HG03103 (cell line): ENCODE measurements around the gene PDXDC1.
"Not testable (repeated sequence)": the region's sequence is repeated elsewhere in the genome, so short reads cannot be mapped to it uniquely, and the experiment has no call there.

Source experiments
- ATAC-seq: cut with Tn5 transposase; IDR thresholded peaks from one replicate; pipeline ENCODE4 v1.9.1; 2021; ENCODE audit warnings: low read depth; ENCODE audit not compliant: unreplicated experiment

Gene PDXDC1

DNA sequence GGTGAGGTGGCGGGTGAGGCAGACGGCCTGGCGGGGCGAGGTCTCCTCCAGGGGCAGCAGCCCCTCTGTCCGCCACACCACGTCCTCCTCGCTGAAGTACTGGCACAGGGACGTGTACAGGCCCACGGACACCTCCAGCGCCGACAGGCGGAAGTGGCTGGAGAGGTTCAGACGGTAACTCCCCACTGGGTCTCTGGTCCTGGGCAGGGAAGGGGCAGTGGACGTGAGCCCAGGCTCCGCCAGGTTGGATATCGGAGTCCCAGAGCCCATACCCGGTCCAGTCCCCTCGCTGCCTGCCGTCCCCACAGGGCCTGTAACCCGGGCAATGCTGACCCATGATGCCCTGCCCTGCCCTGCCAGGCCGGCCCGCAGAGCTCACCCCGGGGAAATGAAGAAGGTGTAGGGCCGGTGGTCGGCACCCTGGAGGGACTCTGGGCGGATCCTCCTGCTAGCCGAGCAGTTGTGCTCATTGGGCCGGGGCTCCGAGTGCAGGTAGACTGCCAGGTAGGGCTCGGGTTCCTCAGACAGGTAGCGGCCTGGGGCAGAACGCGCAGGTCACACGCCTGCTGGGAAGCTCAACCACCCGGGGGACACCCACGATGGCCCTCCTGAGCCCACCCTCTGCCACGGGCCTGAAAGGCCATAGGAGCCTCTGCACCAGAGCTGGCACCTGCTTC is 155.6 kb downstream of the PDXDC1 start:
- not testable (repeated sequence) for ATAC-seq

DNA sequence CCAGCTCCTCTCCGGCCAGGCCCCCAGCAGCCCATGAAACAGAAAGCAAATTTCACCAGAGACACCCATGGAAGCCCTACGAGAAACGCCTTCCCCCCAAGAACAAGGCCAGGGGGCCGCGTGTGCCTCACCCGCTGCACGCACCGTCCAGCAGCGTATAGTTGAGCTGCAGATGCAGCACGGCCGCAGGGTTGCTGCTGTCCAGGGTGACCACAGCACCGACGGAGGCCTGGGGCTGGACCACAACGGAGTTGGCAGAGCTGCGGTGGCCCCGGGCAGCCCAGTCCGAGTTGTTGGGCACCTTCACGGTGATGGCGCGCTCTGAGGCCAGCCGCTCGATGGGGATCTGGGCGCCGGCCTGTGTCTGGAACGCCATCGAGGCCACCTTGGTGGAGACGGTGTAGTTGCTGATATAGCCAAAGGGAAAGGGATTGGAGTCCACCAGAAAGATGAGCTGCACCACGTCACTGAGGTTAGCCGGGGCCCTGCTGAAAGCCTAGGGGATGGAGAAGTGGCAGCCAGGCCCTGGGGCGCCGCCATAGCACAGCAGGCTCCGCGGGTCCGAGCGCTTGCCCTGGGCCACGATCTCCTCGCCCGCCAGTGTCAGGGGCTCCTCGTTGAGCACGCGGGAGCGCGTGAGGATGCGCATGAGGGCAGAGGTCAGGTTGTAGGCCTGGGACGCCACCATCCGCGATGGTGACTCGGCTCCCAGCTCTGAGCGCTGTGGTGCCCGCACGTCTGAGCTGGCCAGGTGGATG is 156.3 kb downstream of the PDXDC1 start:
- not testable (repeated sequence) for ATAC-seq

DNA sequence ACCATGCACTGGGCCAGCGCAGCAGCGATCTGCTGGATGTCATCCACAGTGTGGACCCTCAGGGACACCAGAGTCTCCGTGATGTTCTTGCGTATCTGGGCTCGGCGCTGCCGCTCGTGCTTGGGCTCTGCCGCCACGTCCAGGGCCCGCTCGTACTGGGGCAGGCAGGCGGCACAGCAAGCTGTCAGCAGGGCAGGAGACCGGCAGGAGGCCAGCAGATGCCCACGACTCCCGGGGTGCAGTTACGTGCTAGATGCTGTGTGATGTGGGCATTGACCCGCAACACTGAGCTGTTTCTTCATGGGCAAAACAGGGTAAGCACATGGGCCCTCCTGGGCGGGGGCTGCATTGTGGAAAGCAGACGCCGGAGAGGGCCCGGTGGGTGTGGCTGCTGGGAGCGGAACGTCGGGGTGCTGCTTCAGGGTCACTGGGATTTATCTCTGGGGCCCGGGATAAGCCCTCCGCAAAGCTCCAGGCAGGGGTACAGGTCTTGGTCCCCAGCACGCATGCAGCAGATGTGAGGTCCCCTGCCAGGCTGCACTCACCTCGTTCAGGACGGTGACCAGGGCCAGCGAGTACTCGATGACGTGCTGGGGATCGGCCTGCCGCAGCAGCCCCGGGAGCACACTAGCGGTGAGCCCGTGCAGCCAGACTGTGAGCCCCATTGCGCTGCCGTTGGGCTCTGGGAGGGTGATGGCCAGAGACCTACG is 158.0 kb downstream of the PDXDC1 start:
- ATAC-seq: not testable (repeated sequence)

DNA sequence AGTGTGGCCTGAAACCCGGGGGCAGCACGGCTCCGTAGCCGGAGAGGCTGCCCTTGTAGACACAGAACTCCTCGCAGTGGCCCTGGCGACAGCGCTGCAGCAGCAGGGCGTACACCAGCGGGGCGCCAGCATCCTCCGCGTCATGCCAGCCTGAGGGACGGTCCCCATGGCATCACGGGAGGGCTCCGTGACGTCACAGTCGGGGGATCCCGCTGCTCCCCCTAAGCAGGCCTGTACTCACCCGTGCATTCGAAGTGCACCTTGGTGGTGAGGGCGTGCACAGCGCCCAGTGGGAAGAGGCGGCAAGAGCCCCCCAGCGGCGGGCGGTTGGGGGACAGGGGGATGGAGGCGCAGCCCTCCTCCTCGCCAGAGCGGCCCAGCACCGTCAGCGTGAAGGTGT is 158.7 kb downstream of the PDXDC1 start:
- ATAC-seq: not testable (repeated sequence)

DNA sequence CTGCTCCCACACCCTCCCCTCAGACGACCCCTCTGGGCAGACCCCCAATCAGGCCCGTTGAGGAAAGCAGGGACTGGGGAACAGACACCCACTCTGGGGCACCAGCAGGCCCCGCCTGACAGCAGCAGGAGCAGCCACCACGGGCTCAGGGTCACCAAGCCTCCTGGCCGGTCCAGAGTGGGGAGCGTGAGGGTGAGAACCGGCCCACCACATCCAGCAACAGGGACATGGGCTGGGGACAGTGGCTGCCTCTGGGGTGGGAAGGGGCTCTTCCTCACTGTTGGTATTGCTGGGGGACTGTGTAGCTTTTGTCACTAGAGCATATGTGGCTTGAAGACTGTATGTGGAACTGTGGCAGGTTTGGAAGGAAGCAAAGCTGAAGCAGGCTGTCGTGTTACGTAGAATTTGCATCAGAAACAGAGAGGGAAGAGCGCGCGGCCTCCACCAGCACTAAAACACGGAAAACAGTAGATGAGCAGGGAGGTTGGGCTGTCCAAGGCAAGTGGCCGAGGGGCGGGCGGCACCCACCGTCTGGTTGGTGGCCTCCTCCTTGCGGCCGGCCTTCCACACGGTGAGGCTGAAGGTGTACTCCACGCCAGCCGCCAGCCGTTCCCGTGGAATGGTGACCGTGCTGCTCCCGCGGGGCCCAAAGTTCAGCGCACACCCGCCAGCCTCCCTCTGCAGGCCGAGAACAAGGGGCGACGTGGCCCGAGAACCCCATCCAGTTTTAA is 160.1 kb downstream of the PDXDC1 start:
- not testable (repeated sequence) for ATAC-seq

DNA sequence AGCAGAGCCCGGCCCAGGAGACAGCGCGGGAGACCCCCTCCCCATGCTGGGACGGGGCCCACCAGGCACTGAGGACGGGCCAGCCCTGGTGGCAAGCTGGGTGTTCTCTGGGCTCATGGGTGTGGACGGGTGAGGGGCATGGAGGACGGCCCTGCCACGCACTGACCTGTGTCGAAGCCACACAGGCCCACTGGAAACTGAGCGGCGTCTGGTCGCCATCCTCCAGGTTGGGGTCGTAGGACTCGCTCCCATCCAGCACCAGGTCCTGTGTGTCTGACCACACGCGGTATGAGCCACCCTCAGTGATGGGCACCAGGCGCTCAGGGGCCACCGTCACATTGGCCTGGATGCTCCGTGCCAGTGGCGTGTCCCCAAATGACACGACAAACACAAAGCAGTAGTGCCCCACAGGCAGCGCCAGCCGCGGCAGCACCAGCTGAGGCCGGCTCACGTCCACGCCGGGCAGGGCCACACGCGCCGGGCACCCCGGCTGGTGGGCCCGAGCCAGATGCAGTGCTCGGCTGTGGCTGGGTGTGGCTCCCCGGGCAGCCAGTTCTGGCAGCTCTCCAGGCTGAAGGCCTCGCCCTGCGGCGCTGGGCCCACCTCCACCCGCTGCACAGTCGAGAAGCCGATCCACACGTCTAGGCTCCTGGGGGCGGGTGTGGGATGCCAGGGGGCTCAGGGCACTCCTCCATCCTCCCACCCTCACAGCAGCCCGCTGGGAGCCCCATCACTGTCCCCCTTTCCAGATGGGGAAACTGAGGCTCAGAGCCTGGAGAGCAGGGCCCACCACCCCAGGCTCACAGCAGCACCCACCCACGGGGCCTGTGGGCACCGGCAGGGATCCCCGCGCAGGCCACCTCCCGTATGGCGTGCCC is 160.9 kb downstream of the PDXDC1 start:
- not testable (repeated sequence) for ATAC-seq

DNA sequence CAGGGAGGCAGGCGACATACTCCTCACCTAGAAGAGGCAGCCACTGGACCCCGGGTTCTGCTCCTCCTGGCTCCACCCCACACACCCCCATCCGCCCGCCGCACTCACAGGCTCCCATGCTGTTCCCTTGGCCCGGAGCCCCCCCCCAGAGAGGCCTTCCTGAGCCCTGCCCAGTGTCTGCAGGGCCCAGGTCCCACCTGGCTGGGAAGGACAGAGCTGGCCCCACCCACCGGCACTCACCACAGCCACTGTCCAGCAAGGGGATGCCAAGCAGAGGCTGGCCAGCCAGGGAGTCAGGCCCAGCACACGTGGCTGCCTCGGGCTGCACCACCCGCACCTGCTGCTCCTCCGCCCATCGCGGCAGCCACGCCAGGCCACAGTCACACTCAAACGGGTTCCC is 162.7 kb downstream of the PDXDC1 start:
- ATAC-seq: not testable (repeated sequence)

DNA sequence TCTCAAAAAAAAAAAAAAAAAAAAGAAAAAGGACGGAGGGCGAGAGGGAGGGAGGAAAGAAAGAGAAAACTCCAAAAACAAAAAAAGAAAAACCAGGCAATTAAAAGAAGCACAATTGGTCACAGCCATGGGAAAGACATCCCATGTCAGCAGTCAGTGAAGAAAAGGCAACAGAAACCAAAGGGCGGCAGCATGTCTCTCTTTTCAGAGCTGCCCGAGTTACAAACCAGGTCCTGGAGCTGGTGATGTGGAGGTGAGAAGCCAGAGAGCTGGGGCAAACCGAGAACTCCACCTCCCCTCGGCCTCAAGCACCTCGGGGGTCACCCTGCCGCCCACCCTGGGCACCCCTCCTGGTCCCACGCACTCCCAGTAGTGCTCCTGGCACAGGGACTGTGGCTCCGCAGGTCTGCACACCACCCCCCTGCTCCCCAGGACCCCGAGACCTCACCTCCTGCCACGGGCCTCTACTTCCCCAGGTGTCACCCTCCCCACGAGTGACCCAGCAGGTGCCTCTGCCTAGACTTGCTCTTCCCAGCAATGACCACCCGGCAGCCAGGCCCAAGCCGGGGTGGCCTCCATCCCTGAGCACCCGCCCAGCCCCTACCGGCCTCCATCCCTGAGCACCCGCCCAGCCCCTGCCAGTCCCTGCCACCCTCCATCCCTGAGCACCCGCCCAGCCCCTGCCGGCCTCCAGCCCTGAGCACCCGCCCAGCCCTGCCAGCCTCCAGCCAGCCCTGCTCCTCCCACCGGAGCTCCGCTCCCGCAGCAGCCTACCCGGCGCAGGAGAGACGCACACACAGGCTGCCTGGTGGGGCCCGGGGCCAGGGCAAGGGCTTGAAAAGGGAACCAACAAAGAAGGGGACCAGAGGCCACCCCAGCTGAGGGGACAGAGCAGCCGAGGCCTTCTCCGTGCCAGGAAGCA is 165.9 kb downstream of the PDXDC1 start:
- ATAC-seq: not testable (repeated sequence)

DNA sequence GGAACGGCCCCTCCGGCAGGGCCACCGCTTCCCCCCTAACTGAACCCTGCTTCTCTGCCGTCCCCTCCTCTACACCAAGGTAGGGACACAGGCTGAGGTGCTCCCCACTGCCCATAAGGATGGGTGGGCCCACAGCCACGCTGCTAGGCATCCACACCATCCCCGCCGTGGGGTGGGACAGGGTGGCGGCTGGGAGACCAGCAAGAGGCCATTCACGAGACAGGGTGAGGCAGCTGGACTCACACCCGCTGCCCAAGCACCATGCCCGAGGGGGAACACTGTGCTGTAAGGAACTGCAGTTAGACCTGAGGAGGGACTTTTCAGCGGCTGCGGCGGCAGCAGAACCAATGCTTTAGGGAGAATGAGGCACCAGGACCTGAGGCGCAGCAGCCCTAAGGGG is 166.8 kb downstream of the PDXDC1 start:
- no peak for ATAC-seq

DNA sequence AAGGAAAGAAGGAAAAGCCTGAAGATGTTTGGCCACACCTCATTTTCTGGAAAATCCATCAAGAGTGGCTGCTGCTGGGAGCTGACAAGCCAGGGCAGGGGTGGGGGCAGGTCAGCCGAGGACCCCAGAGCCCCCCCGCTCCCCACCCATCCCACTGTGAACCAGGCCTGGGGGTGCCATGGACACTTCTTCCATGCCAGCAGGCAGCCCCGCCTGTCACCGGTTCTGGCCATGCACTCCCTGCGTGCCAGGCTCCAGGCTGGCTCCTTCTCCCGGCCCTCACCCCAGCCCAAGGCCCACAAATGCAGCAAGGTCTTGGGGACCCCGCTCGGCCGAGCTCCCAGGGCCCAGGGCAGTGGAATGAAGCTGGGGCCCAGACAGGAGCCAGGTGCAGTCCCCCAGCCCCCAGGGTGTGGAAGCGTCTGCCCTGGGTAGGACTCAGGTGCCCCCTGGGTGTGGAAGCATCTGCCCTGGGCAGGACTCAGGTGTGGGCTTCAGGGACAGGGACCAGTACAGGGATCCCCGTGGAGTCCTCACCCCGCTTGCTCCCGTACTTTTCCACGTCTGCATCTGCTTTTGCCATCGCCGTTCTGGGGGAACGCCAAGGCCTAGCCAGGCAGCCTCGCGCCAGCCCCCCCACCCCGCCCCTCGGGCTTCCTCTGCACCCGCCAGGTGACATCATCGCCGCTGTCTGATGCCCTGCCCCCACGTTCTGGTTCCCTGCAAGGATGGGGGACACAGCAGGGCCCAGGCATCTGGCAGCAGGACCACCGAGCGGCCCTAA is 167.5 kb downstream of the PDXDC1 start:
- ATAC-seq: not testable (repeated sequence)

DNA sequence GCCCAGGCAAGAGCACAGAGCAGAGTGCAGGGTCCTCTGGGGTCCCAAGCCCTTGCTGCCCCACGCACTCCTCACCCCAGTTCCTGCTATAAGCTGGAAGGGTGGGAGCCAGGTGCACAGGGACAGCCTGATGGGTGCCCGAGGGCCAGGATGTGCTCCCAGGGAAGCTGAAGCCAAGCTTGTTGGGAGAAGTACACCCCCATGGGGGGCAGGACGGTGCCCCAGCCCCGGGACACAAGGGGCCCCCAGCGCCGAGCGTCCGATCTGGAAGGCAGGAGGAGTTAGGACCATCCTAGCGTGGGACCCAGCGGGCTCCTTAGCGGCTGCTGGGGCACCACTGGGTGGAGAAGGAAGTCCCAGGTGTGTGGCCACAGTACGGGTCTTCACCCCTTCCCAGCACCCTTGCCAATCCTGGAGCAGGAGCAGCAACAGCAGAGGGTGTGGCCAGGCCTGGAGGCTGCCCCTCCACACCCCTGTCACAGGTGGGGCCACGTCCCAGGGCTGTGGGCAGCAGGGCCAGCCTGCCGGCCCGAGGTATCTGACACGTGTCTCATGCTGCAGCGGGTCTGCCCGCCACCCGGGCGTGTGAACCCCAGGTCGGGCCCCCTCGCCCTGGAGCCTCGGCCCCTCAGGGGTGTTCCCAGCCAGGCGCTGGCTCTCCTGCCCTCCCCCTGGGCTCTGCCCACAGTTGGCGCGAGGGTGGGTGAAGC is 168.2 kb downstream of the PDXDC1 start:
- ATAC-seq: not testable (repeated sequence)

DNA sequence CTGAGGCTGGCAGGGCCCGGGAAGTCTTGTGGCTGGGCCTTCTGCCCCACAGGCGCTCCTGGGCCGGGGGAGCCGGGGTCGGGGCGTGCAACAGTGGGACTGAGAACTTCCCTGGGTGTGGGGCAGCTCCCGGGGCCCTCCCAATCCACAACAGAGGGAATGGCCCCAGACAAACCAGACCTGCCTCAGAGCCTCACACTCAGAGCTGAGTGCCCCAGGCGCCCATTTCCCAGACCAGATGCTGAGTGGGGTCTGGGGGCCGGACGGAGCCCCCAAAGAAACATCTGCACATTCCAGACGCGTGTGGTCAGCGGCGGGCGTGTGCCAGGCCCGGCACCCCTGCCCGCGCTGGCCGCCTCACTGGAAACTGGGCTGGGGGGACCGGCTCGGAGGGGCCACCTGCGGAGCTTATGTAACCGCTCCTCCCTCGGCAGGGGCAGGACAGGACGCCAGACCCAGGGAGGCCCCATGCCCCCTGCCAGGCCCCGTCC is 168.8 kb downstream of the PDXDC1 start:
- ATAC-seq: not testable (repeated sequence)

DNA sequence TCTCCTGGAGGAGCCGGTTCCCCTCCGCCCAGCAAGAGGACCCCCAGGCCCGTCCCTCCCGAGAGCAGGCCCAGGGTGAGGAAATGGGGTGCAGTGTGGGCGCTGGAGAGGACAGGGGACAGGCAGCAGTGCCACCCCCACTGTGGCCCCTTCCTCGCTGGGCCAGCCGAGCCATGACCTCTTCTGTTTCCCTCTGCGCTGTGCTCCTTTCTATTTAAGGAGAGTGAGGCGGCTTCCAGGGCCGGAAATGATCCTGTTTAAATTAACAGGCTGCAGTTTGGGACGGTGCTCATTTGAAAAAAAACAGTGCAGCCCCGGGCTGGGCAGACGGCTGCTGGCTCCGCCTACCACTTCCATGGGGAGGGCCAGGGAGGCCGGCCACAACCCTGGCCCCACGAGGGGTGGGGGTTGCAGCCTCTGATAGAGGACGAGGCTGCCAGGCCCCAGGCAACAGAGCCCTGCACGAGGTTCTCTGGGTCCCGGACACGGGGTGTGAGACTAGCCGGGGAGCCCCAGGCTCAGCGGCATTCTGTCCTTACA is 169.3 kb downstream of the PDXDC1 start:
- not testable (repeated sequence) for ATAC-seq

DNA sequence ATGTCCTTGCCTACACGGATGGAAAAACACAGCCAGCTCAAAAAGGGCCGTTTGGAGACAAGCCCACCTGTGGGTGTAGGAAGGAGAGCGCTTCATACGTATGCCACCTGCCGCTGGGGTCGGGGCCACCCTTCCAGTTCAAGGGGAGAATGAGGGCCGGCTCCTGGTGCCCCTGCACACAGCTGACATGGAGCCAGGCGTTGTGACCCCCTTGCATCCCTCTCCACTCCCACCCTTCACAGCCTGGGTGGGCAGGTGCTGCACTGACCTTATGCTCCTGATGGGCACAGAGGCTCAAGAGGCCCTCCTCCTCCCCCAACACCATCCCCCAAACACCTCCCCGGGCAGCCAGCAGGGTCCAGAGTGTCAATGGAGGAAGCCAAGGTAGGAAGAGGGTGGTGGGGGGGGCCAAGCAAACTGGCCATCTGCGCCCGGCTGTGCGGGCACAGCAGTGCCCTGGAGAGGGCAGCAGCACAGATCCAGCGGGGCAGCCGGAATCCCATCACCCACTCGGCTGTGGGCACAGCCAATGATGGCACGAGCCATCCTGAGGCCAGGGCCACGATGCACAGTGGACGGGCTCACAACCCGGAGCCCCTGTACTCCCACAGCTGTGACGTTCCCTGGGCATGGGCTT is 170.1 kb downstream of the PDXDC1 start:
- ATAC-seq: not testable (repeated sequence)

DNA sequence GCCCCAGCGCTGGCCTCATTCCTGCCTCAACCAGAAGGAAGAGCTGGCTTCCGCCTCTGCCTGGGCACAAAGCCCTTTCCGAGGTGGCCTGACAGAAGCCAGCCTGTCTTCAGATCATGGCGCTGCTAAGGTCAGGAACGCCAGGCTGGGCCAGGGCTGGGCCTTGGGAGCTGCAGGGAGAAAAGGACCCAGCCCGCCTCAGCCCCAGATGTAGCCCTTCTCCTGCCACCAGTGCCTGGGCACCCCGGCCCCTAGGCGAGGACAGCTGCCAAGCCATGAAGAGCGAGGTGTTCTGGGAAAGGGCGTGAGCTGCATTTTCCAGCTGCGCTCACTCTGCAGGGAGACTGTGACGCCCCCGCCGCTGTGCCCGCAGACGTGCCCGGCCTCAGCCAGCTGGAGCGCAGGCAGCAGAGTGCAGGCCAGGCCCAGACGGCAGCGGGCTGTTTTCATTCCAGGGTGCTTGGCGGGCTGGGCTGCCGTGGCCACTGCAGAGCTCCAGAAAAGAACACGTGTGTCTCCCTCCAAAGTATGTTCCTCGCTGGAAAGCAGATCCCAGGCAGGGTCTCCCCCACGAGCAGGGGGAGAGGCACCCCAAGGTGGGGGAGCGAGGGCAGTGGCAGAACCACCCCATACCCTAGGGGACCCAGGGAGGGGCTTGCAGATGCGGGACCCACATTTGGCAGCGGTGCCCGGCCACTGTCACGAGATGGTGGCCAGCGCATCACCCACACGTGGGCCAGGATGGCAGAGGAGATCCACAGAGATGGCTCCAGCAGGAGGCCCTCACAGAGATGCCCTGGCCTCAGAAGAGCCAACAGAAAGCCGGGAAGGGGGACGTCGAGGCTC is 170.8 kb downstream of the PDXDC1 start:
- not testable (repeated sequence) for ATAC-seq
